GM21423 (cell line): ENCODE measurements around the gene ST14.
"Not testable (repeated sequence)": the region's sequence is repeated elsewhere in the genome, so short reads cannot be mapped to it uniquely, and the experiment has no call there.

Experiments used
- ATAC-seq: cut with Tn5 transposase; IDR thresholded peaks from one replicate; pipeline ENCODE4 v1.9.1; 2021; ENCODE audit warnings: mild to moderate bottlenecking, moderate library complexity; ENCODE audit not compliant: unreplicated experiment

The ST14 gene

GRCh38 chr11:130163346-130164220, 4.0 kb downstream of the ST14 start:
- ATAC-seq: no peak

- no peak for ATAC-seq
Observed at GRCh38 chr11:130164221-130164570, 4.6 kb downstream of the ST14 start.

GRCh38 chr11:130165601-130166456, 6.2 kb downstream of the ST14 start:
- no peak for ATAC-seq

GRCh38 chr11:130166457-130166784, 6.8 kb downstream of the ST14 start:
- ATAC-seq: no peak

GRCh38 chr11:130167146-130167545, 7.6 kb downstream of the ST14 start:
- no peak for ATAC-seq

- no peak for ATAC-seq
Observed at GRCh38 chr11:130168105-130168504, 8.5 kb downstream of the ST14 start.

GRCh38 chr11:130170345-130170744, 10.8 kb downstream of the ST14 start:
- ATAC-seq: no peak

- no peak for ATAC-seq
Observed at GRCh38 chr11:130171534-130171933, 12.0 kb downstream of the ST14 start.

- ATAC-seq: not testable (repeated sequence)
Observed at GRCh38 chr11:130172001-130172400, 12.4 kb downstream of the ST14 start.

GRCh38 chr11:130174642-130175041, 15.1 kb downstream of the ST14 start:
- ATAC-seq: no peak

- ATAC-seq: no peak
Observed at GRCh38 chr11:130175898-130176297, 16.3 kb downstream of the ST14 start.

GRCh38 chr11:130177782-130178181, 18.2 kb downstream of the ST14 start:
- no peak for ATAC-seq

- ATAC-seq: no peak
Observed at GRCh38 chr11:130178441-130179339, 19.1 kb downstream of the ST14 start.

GRCh38 chr11:130179396-130180306, 20.1 kb downstream of the ST14 start:
- ATAC-seq: no peak

- ATAC-seq: no peak
Observed at GRCh38 chr11:130180491-130180890, 20.9 kb downstream of the ST14 start.

- ATAC-seq: no peak
Observed at GRCh38 chr11:130180896-130181294, 21.3 kb downstream of the ST14 start.

GRCh38 chr11:130181295-130182272, 22.0 kb downstream of the ST14 start:
- no peak for ATAC-seq

GRCh38 chr11:130183878-130184610, 24.5 kb downstream of the ST14 start:
- ATAC-seq: no peak
